ENCODE measurements around the gene CENPW.

CENPW gene

GRCh38 chr6:126385536-126385935 lies 45.6 kb downstream of the CENPW start:
- Histone ChIP-seq H3K9me3 (ENCODE audit: severe bottlenecking) (peaks cover 4% of the 10 kb centered on the region), H3K36me3 (no peaks in the 10 kb centered on the region)
- TF ChIP-seq, protein P1, sequence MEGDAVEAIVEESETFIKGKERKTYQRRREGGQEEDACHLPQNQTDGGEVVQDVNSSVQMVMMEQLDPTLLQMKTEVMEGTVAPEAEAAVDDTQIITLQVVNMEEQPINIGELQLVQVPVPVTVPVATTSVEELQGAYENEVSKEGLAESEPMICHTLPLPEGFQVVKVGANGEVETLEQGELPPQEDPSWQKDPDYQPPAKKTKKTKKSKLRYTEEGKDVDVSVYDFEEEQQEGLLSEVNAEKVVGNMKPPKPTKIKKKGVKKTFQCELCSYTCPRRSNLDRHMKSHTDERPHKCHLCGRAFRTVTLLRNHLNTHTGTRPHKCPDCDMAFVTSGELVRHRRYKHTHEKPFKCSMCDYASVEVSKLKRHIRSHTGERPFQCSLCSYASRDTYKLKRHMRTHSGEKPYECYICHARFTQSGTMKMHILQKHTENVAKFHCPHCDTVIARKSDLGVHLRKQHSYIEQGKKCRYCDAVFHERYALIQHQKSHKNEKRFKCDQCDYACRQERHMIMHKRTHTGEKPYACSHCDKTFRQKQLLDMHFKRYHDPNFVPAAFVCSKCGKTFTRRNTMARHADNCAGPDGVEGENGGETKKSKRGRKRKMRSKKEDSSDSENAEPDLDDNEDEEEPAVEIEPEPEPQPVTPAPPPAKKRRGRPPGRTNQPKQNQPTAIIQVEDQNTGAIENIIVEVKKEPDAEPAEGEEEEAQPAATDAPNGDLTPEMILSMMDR (IDR thresholded peaks at IDR 0.05; ENCODE audit: low read depth, low read length): no peak

DNA sequence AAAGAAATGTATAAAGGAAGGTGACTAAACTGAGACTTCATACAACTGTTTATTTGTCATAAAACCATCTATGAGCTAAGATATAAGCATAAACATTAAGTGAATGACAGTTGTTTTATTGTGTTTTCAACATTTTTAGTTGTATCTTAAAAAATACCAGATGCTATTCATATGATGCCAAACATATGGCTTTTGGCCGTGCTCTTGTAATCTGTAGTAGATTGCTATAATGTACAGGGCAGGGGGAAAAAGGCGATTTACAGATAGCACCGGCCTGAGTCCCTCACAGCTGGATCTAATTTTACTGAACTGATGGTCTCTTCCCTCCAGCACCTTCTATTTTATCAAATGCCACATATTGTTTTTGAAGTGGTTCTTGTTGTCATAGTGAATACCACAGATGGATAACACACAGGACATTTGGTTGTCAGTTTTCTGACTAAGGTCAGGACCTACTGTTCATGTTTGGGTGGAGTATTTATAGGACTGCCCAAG lies 48.2 kb downstream of the CENPW start:
- TF ChIP-seq, protein P1 (IDR thresholded peaks at IDR 0.05; ENCODE audit: low read depth, low read length): no peak

More at GRCh38 chr6:126385536-126385935, 45.6 kb downstream of the CENPW start:
- H3K27ac ChIP-seq: no peak overlapping the region
- H3K27me3 ChIP-seq (ENCODE audit: insufficient read depth, low read depth, severe bottlenecking): no peaks in the 10 kb centered on the region
- DNase-seq: no peak
- H3K4me3 ChIP-seq (ENCODE audit: low read depth, low read length): no peak overlapping the region

GRCh38 chr6:126396131-126396530 lies 56.2 kb downstream of the CENPW start:
- TF ChIP-seq, protein P1 (IDR thresholded peaks at IDR 0.05; ENCODE audit: low read depth, low read length): no peak
- Histone ChIP-seq H3K36me3 (no peaks in the 10 kb centered on the region), H3K27me3 (ENCODE audit: insufficient read depth, low read depth, severe bottlenecking) (no peaks in the 10 kb centered on the region), H3K4me3 (ENCODE audit: low read depth, low read length) (no peak overlapping the region), H3K27ac (no peak overlapping the region), H3K9me3 (ENCODE audit: severe bottlenecking) (no peaks in the 10 kb centered on the region)
- DNase-seq: no peak

More for the DNA sequence above, 48.2 kb downstream of the CENPW start:
- DNase-seq: no peak
- Histone ChIP-seq H3K9me3 (ENCODE audit: severe bottlenecking) (peaks cover 4% of the 10 kb centered on the region), H3K27me3 (ENCODE audit: insufficient read depth, low read depth, severe bottlenecking) (no peaks in the 10 kb centered on the region), H3K4me3 (ENCODE audit: low read depth, low read length) (no peak overlapping the region), H3K36me3 (no peaks in the 10 kb centered on the region), H3K27ac (no peak overlapping the region)

Measured in WERI-Rb-1 (cell line).